Astrocyte of the spinal cord (primary cell): Measurements from ENCODE around the gene C16orf95.

Source experiments
- DNase-seq: peaks from one replicate; pipeline ENCODE4 v3.0.0; 2011; ENCODE audit warnings: low read depth, low spot score
- H3K4me3 ChIP-seq: 2 replicates; pipeline ENCODE4 v1.5.1; 2011; ENCODE audit warnings: low read depth, mild to moderate bottlenecking, low read length, moderate library complexity
- in situ Hi-C: cut with HindIII; loops from 2 replicates; pipeline ENCODE4 v1.10.0; 2017; ENCODE audit warnings: low sequenced_read_pairs
- TF ChIP-seq, protein P1 (sequence below): IDR thresholded peaks from 2 replicates; pipeline ENCODE4 v1.5.1; 2012; ENCODE audit warnings: low read depth, mild to moderate bottlenecking, low read length, inconsistent platforms

Gene C16orf95

DNA sequence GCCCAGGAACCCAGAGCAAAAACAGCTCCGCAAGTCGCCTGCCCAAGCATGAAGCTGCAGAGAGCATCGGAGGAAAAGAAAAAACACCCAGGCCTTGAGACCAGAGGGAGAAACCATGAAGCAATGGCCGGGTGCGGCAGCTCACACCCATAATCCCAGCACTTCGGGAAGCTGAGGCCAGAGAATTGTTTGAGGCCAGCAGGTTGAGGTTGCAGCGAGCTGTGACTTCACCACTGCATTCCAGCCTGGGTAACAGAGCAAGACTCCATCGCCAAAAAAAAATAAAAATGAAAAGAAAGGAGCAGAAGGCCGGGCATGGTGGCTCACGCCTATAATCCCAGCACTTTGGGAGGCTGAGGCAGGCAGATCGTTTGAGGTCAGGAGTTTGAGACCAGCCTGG, 40.3 kb downstream of the C16orf95 start:
- H3K4me3 ChIP-seq: no peak overlapping the region
- TF ChIP-seq, protein P1, sequence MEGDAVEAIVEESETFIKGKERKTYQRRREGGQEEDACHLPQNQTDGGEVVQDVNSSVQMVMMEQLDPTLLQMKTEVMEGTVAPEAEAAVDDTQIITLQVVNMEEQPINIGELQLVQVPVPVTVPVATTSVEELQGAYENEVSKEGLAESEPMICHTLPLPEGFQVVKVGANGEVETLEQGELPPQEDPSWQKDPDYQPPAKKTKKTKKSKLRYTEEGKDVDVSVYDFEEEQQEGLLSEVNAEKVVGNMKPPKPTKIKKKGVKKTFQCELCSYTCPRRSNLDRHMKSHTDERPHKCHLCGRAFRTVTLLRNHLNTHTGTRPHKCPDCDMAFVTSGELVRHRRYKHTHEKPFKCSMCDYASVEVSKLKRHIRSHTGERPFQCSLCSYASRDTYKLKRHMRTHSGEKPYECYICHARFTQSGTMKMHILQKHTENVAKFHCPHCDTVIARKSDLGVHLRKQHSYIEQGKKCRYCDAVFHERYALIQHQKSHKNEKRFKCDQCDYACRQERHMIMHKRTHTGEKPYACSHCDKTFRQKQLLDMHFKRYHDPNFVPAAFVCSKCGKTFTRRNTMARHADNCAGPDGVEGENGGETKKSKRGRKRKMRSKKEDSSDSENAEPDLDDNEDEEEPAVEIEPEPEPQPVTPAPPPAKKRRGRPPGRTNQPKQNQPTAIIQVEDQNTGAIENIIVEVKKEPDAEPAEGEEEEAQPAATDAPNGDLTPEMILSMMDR: no peak
- in situ Hi-C loops: no loop called here
- DNase-seq: no peak

DNA sequence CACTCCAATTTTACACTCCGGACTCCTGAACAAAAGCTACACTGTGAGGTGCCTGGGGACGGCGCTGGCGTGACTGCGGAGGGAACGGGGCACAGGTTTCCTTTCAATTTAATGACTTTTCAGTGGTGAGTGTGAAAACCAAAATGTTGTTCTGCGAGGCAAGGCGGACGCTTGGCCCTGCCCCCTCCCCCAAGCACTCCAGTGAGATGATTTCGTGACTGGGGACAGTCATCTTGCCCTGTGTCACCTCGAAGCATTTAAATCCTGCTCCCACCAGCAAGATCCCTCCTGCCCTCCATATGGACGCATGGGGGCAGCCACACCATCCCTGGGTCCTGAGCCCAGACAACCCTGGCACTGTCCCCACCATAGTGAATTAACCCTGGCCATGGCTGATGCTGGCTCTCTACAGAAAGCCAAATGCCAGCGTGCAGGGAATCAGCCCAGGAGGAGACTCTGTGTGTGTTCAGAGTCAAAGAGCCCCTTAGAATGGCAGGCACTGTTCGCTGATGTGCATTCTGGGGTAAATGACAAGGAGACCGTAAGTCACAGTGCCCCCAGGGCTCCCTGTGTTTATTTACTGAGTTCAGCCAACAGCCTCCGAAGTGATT, 41.0 kb downstream of the C16orf95 start:
- in situ Hi-C loops: no loop called here
- TF ChIP-seq, protein P1: no peak
- no peak for DNase-seq
- H3K4me3 ChIP-seq: no peak overlapping the region

DNA sequence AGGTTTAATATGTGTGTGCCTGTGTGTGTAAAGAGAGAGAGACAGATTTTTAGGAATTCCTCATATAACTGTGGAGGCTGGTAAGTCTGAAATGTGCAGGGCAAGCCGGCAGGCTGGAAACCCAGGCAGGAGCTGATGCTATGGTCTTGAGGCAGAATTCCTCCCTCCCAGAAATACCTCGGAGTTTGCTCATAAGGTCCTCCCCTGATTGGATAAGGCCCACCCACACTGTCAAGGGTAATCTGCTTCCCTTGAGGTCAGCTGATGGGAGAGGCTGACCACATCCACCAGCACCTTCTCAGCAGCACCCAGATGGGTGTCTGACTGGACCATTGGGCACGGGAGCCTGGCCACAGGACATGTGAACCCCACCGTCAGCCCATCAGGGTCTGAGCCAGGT, 42.4 kb downstream of the C16orf95 start:
- no peak overlapping the region for H3K4me3 ChIP-seq
- no peak for DNase-seq
- TF ChIP-seq, protein P1: no peak
- in situ Hi-C loops: no loop called here

DNA sequence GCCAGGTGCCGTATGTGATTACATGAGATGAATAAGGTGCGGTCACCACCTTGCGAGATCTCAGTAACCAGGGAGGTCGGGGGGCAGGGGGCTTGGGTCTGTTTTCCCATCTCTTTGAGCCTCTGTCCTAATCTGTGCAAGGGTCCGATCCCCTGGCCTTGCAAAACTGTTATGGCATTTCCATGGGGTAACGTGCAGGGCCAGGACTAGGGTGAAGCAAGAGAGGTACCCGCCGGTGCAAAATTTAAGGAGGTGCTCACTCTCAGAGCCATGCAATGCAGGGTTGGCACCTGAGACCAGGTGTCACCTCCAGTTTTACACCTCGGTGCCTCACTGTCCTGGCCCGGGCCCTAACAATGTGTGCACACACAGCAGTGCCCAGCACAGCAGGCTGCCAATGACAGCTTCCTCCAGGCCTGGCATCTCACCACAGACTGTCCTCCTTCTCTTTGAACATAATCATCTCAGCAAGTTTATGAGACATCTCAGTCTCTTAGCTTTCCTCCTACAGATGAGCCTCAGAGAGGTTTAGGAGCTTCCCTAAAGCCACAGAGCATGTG, 43.6 kb downstream of the C16orf95 start:
- in situ Hi-C loops: no loop called here
- TF ChIP-seq, protein P1: no peak
- no peak for DNase-seq
- no peak overlapping the region for H3K4me3 ChIP-seq

DNA sequence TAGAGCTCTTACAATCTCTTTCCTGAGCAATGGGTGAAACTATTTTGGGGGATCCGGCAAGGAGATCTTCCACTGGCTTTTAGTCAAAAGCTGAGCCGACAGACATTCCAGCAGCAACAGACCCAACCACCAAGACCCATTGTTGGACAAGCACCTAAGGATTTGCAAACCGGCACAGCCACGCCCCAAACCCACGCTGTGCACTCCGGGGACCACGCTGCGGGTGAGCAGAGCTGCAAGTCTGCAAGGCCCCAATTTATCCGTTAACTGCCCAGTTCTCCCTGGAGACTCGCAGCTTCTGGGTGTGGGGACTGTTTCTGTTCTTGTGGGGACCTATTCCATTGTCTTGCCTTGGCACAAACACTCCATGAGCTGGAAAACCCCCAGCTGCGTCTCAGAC, 45.9 kb downstream of the C16orf95 start:
- DNase-seq: no peak
- in situ Hi-C loops: no loop called here
- TF ChIP-seq, protein P1: no peak
- no peak overlapping the region for H3K4me3 ChIP-seq

DNA sequence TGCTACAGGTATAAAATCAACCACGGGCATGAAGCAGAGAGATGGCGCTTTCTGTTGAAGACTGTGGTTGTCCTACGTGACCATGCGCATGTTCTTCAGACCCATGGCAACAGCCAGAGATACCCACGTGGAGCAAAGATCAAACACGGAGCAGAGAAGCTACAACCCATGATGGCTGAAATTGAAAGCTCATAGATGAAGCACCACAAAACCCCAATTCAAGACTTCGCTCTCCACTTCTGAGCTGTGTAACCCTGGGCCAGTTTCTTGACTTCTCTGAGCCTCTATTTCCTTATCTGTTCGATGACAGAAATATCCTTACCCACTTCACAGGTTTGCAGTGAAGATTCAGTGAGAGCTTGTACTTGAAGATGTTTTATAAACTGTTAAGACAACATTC, 49.6 kb downstream of the C16orf95 start:
- no peak for DNase-seq
- H3K4me3 ChIP-seq: no peak overlapping the region
- in situ Hi-C loops: no loop called here
- TF ChIP-seq, protein P1: no peak
